HG03354 (cell line): ENCODE data around the gene ATMIN.

ENCODE experiments used
- ATAC-seq: cut with Tn5 transposase; IDR thresholded peaks from one replicate; pipeline ENCODE4 v1.9.1; 2021; ENCODE audit warnings: mild to moderate bottlenecking; ENCODE audit not compliant: unreplicated experiment, poor library complexity, severe bottlenecking

ATMIN gene, protein sequence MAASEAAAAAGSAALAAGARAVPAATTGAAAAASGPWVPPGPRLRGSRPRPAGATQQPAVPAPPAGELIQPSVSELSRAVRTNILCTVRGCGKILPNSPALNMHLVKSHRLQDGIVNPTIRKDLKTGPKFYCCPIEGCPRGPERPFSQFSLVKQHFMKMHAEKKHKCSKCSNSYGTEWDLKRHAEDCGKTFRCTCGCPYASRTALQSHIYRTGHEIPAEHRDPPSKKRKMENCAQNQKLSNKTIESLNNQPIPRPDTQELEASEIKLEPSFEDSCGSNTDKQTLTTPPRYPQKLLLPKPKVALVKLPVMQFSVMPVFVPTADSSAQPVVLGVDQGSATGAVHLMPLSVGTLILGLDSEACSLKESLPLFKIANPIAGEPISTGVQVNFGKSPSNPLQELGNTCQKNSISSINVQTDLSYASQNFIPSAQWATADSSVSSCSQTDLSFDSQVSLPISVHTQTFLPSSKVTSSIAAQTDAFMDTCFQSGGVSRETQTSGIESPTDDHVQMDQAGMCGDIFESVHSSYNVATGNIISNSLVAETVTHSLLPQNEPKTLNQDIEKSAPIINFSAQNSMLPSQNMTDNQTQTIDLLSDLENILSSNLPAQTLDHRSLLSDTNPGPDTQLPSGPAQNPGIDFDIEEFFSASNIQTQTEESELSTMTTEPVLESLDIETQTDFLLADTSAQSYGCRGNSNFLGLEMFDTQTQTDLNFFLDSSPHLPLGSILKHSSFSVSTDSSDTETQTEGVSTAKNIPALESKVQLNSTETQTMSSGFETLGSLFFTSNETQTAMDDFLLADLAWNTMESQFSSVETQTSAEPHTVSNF

DNA sequence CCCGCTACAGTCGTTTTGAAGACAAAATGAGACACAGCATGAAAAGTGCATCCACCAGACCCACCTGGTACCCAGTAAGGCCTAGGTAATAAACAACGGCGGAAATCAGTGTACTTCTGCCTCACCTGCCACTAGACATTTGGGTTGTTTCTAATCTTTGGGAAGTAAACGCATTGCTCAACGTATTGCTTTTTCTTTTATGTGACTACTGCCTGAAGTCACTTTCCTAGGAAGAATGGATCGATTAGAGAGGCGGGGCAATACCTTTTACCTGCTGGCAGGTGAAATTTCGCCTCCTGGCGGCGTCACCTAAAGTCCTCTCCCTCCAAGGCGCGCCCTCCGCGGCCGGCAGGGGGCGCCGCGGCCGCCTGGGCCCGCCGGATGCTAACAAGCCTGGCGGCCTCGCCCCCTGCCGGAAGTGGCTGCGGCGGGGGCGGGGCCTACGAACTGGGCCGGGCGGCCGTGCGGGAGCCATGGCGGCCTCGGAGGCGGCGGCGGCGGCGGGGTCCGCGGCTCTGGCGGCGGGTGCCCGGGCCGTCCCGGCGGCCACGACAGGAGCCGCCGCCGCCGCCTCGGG, at the start of gene ATMIN:
TSS of gene ATMIN (plus strand) at position 445 of the 577 bp plus-strand sequence. CDS start at position 474, 29 bp downstream.
- ATAC-seq, result peak; percentile 91

DNA sequence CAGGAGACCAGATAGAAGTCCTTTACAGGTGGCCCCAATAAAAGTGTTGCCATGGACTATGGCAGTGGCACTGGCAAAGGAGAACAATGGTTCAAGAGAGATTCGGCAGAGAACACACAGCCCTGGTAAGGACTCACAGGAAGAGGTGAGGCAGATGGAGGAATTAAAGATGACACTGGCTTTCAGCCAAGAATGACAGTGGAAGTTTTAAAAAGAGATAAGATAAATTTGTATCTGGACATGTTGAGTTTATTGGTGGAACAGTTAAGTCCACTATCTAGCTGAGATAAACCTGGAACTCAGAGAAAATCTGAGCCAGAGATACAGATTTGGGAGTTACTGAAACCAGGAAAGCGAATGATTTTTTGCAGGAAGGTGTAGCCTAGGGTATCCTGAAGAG, 49.1 kb upstream of the ATMIN start:
- ATAC-seq, result no peak

DNA sequence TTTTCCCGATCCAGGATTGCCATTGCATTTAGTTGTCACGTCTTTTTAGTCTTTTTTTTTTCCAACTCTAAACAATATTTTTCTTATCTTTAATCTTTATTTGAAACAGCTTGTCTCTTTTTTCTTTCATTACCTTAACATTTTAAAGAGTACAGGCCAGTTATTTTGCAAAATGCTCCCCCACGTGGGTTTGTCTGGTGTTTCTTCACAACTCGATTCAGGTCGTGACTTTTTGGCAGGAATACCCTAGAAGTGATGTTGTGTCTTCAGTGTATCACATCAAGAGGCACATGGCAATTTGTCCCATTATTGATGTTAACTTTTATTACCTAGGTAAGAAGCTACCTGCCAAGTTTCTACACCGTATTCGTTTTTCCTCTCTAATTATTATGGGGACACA, 46.9 kb upstream of the ATMIN start:
- no peak for ATAC-seq

DNA sequence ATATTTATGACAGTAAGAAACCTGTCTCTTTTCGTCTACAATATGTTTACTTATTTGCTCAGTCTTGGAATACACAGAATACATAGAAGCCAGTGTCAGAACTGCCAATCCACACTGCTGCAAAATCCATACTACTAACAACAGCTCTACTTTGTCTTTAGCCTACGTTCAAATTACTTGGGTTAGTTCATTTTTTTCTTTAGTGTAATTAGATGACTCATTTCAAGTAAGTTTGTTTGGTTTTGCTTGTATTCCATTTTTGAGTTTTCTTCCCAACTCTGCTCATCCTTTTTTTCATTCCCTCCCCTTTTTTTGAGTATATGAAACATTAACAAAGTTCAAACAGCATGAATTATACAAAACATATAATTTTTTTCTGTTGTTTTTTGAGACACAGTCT, 45.8 kb upstream of the ATMIN start:
- ATAC-seq, result no peak

DNA sequence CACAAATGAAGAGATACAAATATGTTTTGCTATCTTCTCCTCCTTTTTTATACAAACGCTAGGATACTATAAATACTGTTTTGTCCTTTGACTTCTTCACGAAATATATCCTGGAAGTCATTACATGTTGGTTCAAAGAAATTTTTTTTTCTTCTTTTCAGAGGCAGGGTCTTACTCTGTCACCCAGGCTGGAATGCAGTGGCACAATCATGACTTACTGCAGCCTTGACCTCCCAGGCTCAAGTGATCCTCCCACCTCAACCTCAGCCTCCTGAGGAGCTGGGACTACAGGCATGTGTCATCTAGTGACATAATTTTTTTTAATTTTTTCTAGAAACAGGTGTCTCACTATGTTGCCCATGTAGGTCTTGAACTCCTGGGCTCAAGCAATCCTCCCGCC, 45.1 kb upstream of the ATMIN start:
- no peak for ATAC-seq

DNA sequence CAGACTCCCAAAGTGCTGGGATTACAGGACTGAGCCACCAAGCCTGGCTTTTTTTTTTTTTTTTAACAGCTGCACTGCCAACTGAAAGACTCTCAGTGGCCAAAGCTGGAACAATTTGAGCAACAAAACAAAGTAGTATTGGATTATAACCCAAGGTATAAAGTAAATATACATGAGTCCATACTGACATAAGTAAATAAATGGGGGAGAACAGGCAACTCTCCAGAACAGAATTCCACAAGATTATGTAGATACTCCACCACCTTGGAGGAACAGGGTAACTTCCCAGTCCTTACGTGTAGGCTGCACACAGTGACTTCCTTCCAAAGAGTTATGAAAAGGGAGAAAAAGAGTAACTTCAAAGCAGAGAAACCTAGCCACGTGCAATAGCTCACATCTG, 44.7 kb upstream of the ATMIN start:
- ATAC-seq, result no peak

DNA sequence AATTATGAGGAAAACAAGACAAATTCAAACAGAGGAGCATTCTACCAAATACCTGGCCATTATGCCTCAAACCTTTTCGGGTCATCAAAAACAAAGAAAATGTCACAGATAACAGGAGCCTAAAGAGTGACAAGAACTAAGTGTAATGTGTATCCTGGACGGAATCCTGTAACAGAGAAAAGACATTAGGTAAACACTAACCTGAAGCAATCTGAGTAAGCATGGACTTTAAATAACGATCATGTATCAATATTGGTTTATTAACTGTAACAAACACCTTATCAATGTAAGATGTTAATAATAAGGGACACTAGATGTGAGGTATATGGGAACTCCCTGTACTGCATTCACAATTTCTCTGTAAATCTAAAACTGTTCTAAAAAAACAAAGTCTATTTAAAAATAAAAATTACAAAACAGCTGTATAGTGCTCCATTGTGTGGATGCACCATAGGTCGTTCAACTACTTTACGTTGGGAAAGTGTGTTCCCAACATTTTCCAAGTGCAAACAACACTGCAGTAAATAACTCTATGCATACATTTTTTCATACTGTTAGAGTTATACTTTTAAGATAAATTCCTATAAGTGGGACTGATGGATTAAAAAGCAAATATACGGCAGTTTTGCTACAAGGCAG, 43.7 kb upstream of the ATMIN start:
- no peak for ATAC-seq

DNA sequence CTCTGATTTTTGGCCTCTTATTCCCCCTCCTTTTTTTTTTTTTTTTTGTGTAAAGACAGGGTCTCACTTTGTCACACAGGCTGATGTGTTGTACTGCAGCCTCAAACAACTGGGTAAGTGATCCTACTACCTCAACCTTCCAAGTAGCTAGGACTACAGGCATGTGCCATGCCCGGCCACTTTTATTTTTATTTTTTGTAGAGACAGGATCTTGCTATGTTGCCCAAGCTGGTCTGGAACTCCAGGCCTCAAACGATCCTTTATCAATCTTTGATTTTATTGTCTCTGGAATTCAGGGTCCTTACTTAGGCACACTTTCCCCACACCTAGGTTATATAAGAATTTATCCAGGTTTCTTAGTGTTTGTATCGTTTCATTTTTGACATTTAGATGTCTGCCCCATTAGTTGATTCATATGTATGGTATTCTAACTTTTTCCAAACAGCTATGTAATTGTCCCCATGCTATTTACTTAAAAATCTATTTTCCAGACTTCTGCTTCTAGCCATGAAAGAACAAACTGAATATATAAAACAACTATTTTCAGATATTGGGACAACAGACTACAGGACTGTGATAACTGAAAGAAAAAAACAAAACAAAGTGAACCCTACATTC, 42.9 kb upstream of the ATMIN start:
- ATAC-seq, result no peak

DNA sequence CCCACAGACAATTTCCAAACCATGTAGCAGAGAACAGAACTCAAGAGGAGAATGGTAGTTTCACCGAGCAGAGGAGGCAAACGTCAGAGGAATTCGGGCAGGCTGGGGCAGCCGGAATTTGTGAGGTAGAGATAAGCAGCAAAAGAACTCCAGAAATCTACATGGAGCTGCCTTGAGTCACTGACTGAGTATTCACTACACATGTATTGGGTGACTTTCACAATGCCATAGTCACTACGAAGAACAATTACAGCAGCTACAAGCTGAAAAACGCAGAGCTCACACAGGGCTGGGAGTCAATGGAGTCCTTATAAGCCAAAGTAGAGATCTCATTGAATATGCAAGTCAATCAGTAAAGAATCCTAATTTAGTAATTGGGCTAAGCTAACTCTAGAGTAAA, 42.3 kb upstream of the ATMIN start:
- ATAC-seq, result no peak

DNA sequence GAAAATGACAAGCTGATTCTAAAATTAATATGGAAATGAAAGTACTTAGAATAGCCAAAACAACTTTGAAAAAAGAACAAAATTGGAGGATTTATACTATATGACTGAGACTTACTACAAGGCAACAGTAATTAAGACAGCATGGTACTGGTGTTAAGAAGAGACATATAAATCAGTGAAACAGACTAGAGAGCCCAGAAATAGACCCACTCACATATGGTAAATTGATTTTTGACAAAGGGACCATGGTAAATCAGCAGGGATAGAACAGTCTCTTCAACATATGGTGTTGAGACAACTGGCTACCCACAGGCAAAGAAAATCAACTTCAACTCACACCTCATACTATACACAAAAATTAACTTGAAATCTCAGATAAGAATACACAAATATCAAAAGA, 41.8 kb upstream of the ATMIN start:
- ATAC-seq, result no peak

DNA sequence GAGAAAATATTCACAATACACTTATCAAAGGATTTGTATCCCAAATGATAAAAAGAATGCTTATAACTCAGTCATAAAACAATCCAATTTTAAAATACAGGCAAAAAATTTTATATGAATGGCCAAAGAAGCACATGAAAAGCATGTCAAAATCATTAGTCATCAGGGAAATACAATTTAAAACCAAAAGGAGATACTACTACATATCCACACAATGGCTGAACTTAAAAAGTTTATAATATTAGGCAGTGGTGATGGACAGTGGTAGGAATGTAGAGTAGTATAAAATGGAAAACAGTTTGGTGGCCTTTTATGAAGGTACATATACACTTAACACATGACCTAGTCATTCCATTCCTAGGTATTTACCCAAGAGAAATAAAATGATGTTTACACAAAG, 41.2 kb upstream of the ATMIN start:
- no peak for ATAC-seq

DNA sequence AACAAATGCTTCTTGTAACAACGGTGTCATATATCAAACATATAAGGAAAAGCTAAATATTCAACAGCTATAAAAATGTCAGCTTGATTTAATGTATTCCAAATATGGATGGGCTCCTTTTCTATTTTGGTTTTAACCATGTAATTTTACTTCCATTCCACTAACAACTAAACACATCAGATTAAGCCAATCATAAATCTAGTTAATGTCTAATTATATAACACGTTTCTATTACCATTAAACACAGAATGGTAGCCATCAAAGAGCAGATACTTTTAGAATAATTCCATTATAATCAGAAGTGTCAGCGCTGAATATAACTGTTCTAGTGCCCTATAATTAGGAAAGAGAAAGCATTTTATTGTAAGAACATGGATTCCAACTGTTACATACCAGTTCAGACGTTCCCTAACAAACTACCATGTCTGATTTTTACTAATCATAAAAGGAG, 38.9 kb upstream of the ATMIN start:
- peak; percentile 39 for ATAC-seq

DNA sequence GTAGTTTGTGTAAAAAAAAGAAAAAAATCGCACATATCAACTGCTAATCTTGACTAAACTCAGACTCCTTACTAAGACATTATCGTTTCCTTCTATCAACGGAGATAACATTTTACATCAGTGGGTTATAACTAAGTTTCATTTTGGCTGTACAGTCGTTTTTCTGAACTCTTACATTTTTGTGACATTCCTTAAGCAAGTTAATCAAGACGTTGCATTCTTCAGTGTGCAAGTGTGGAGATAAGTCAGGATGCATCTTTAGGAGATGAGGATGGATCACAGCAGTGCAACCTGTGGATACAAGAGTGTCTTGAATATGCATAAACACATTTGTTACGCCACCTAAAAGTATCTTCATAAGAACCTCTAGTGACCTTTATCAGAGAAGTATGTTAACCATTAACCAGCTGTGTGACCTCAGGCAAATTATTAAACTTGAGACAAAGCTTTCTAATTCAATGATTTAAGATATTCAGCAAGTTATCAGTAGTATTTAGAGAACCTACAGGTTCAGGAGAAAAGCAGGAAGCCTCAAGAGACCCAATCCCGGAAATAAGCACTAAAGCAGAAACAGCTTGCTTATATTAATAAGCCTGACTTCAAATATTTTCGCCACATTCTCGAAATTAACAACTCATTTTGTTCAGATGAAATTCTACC, 38.4 kb upstream of the ATMIN start:
- ATAC-seq, result peak; percentile 82

DNA sequence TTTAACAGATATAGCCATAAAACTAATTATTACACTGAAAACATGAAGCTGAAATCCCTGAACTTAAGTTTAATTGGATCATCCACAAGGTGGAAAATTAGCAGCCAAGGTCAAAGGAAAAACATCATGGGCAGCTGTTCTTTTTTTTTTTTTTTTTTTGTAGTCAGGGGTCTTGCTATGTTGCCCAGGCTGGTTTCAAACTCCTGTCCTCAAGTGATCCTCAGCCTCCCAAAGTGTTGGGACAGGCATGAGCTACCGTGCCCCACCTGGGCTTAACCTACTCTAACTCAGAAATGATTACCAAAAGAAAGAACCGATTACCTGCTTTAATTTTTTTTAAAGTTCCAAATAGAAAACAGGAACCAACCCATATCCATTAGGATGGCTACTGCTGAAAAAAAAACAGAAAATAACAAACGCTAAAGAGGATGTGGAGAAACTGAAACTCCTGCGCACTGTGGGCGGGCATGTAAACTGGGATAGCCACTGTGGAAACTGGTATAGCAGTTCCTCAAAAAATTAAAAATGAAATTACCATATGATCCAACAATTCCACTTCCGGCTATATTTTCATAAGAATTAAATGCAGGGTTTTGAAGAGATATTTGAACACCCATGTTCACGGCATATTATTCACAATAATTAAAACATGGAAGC, 37.5 kb upstream of the ATMIN start:
- no peak for ATAC-seq

DNA sequence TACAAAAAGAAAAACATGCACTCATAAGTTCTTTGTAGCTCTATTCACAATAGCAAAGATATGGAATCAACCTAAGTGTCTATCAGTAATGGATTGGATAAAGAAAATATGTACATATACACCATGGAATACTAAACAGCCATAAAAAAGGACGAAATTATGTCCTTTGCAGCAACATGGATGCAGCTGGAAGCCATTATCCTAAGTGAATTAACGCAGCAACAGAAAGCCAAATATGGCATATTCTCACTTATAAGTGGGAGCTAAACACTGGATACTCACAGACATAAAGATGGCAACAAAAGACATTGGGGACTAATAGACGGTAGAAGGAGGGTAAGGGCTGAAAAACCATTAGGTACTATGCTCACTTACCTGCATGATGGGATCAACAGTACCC, 34.8 kb upstream of the ATMIN start:
- no peak for ATAC-seq

DNA sequence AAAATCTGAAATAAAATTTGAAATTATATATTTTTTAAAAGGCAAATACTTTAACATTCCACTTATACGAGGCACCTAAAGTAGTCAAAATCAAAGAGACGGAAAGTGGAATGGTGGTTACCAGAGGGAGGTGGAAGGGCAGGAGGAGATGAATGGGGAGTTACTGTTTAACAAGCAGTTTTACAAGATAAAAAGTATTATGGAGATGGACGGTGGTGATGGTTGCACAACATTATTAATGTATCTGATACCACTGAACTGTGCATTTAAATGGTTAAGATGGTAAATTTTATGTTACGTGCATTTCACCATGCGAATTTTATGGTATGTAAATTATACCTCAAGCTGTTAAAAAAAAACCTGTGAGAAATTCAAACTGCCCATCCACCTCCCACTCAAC, 34.3 kb upstream of the ATMIN start:
- ATAC-seq, result no peak

DNA sequence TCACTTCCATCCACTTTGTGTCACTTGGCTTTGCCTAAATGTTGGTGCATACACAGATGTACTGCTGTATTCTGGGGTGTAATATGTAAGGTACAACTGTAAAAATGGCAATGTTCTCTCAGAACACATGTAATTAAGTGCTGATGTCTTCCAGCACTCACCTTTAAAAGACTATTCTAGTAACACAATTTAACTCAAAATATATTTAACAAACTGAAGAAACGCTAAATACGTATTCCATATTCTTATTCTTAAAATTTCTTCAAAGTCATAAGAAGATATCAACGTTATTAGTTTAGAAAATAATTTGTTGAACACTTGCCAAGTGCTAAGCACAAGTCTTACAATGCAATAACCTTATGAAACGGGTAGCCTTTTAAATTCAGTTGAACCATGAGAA, 32.6 kb upstream of the ATMIN start:
- ATAC-seq, result no peak

DNA sequence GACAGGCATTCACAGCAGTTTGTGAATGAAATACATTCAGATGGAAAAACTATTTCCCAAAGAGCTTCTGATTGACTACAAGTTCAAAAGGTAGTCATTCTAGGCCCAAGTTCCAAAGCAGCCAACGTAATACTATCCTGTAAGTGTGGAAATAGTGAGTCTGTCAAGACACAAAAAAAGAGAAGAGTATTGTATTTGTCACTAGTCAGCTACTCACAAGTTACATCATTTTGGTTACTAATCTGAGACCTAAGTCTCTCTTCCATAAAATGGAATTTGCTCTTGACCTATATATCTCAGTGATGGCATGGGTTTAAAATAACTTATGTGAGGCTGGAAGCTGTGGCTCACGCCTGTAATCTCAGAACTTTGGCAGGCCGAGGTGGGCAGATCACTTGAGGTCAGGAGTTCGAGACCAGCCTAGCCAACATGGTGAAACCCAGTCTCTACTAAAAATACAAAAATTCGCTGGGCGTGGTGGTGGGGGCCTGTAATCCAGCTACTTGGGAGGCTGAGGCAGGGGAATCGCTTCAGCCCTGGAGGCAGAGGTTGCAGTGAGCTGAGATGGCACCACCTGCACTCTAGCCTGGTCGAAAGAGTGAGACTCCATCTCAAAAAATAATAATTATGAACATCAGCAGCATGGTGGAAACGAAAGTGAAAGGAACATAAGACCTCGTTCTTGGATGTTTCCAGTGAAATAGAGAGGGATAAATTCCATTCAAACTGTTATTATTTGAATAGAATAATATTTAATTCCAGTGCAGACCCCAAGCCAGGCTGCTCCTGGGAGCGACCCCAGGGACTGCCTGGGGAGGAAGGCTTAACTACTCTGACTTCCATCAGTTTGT, 31.8 kb upstream of the ATMIN start:
- no peak for ATAC-seq
